WI38 (cell line): ENCODE data around the gene USP43.

Source experiments
- H3K4me3 ChIP-seq: 2 replicates; pipeline ENCODE4 v1.5.1; 2011; ENCODE audit warnings: low read depth, mild to moderate bottlenecking, control low read depth, low read length
- CTCF ChIP-seq: IDR thresholded peaks from 2 replicates; pipeline ENCODE4 v1.5.1; 2012; ENCODE audit warnings: low read depth, mild to moderate bottlenecking, control low read depth, low read length

USP43 gene

GRCh38 chr17:9714801-9715200 lies 69.5 kb downstream of the USP43 start:
- no peak overlapping the region for H3K4me3 ChIP-seq
- TF ChIP-seq CTCF, result no peak

- H3K4me3 ChIP-seq, result no peak overlapping the region
- TF ChIP-seq CTCF, result no peak
These were observed 70.2 kb downstream of the USP43 start for GRCh38 chr17:9715503-9716016.

- H3K4me3 ChIP-seq, result no peak overlapping the region
- TF ChIP-seq CTCF, result no peak
These were observed 80.3 kb downstream of the USP43 start for GRCh38 chr17:9725575-9725974.

- no peak for TF ChIP-seq CTCF
- H3K4me3 ChIP-seq, result no peak overlapping the region
These were observed 81.0 kb downstream of the USP43 start for GRCh38 chr17:9726291-9726690.

GRCh38 chr17:9728005-9728404 lies 82.7 kb downstream of the USP43 start:
- no peak overlapping the region for H3K4me3 ChIP-seq
- TF ChIP-seq CTCF, result no peak

GRCh38 chr17:9728564-9728963 lies 83.2 kb downstream of the USP43 start:
- no peak overlapping the region for H3K4me3 ChIP-seq
- no peak for TF ChIP-seq CTCF

GRCh38 chr17:9729034-9729650 lies 83.8 kb downstream of the USP43 start:
- peak; percentile 97 for TF ChIP-seq CTCF
- H3K4me3 ChIP-seq, result no peak overlapping the region
